Testis (tissue), 2 donors: ENCODE results near the gene ALOX15B.

Source experiments
- POLR2A ChIP-seq: fragments of 450-650 bp; IDR thresholded peaks from one replicate; pipeline ENCODE4 v1.6.1; 2017; ENCODE audit warnings: antibody characterized with exemption, mild to moderate bottlenecking, moderate library complexity
- TF ChIP-seq, protein P1 (sequence below), 3 experiments: fragments of 450-650 bp in 2 of 3; fragments of 200-600 bp in 1 of 3; sonication (generic) in 1 of 3; IDR thresholded peaks; one replicate each; pipeline ENCODE4 v1.5.1; 2016 to 2019; ENCODE audit warnings: antibody characterized with exemption in 3 of 3, mild to moderate bottlenecking in 2 of 3, moderate library complexity in 1 of 3

DNA sequence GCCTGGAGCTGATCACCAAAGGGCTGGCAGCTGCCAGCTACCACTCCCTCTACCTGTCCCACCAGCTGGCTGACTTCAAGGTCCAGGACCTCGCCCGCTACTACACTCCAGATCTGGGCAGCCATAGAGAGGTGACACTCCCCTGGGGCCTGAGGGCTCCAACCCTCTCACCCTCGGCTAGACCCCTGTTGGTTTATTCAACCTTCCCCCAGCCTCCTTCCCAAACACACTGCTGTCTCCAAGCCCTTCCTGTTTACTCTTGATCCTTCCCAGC, 30.7 kb downstream of the ALOX15B start:
- TF ChIP-seq, protein P1, sequence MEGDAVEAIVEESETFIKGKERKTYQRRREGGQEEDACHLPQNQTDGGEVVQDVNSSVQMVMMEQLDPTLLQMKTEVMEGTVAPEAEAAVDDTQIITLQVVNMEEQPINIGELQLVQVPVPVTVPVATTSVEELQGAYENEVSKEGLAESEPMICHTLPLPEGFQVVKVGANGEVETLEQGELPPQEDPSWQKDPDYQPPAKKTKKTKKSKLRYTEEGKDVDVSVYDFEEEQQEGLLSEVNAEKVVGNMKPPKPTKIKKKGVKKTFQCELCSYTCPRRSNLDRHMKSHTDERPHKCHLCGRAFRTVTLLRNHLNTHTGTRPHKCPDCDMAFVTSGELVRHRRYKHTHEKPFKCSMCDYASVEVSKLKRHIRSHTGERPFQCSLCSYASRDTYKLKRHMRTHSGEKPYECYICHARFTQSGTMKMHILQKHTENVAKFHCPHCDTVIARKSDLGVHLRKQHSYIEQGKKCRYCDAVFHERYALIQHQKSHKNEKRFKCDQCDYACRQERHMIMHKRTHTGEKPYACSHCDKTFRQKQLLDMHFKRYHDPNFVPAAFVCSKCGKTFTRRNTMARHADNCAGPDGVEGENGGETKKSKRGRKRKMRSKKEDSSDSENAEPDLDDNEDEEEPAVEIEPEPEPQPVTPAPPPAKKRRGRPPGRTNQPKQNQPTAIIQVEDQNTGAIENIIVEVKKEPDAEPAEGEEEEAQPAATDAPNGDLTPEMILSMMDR (IDR thresholded peaks at IDR 0.05), result no peak
- TF ChIP-seq POLR2A, result no peak
